ENCODE results near the gene SPINK8.
"Not testable (repeated sequence)": the region's sequence is repeated elsewhere in the genome, so short reads cannot be mapped to it uniquely, and the experiment has no call there.

SPINK8 gene

GRCh38 chr3:48353987-48354386 is 20.5 kb upstream of the SPINK8 start:
- H3K4me1 ChIP-seq (ENCODE audit: control insufficient read depth, insufficient read depth, low read length): no peaks in the 10 kb centered on the region
- no peak overlapping the region for H3K4me3 ChIP-seq (ENCODE audit: low read depth, low read length)
- no peak overlapping the region for H3K27ac ChIP-seq (ENCODE audit: low read depth, low read length)
- H3K36me3 ChIP-seq (ENCODE audit: control insufficient read depth, insufficient read depth, low read length): no peaks in the 10 kb centered on the region
- peaks cover 8% of the 10 kb centered on the region for H3K27me3 ChIP-seq (ENCODE audit: control insufficient read depth, insufficient read depth, low read length)
- H3K9ac ChIP-seq (ENCODE audit: low read depth, low read length): no peak overlapping the region
- no peaks in the 10 kb centered on the region for H3K9me3 ChIP-seq (ENCODE audit: control insufficient read depth, insufficient read depth, low read length)

DNA sequence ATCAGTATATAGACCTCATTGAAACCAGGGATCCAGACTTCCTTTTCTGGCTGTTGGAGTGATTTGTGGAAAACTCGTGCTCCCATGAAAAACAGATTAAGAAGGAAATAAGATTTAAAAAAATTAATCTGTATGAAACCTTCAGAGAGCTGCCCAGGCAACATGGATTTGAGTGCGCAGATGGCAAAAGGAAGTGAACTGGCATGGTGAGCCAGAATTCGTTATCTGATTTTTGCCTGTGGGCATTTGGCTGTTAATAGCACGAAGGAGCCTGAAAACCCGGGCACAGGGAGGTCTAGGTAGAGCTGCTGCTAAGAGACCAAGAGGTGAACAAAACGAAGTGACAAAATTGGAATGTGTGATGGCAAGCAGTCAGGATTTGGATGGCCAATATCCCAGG is 19.1 kb upstream of the SPINK8 start:
- Histone ChIP-seq H3K4me1 (ENCODE audit: control insufficient read depth, insufficient read depth, low read length) (no peaks in the 10 kb centered on the region), H3K27me3 (ENCODE audit: control insufficient read depth, insufficient read depth, low read length) (peaks cover 8% of the 10 kb centered on the region), H3K9me3 (ENCODE audit: control insufficient read depth, insufficient read depth, low read length) (no peaks in the 10 kb centered on the region), H3K9ac (ENCODE audit: low read depth, low read length) (no peak overlapping the region), H3K36me3 (ENCODE audit: control insufficient read depth, insufficient read depth, low read length) (no peaks in the 10 kb centered on the region), H3K4me3 (ENCODE audit: low read depth, low read length) (no peak overlapping the region), H3K27ac (ENCODE audit: low read depth, low read length) (no peak overlapping the region)

GRCh38 chr3:48347500-48347899 is 14.0 kb upstream of the SPINK8 start:
- H3K27ac ChIP-seq (ENCODE audit: low read depth, low read length): no peak overlapping the region

DNA sequence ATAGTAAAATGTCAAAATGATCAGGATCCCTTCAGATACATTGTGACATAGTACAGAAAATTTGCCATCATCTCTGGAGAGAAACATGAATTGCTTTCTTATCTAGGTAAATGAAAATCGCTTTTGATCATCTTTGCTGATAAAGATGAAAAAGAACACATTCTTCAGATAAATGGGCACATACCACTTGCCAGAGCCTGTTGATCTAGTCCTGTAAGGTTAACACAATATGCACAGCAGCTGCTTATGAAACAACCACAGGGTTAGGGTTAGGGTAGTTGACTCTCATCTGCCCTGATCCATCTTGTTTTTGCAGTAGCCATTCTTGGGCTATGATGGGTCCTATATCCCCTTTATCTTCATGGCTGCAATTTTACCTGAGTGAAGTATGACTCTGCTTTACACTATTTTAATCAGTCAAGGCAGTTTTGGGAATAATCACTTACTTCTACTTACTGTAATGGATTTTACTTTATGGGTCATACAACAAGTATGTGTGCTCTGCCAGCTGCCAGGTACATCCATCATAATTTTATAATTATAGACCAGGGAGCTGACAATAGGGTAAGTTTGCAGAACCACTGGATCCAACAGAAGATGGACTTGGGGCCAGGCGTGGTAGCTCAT is 12.6 kb upstream of the SPINK8 start:
- Histone ChIP-seq H3K4me1 (ENCODE audit: control insufficient read depth, insufficient read depth, low read length) (no peaks in the 10 kb centered on the region), H3K27ac (ENCODE audit: low read depth, low read length) (no peak overlapping the region), H3K36me3 (ENCODE audit: control insufficient read depth, insufficient read depth, low read length) (no peaks in the 10 kb centered on the region), H3K9ac (ENCODE audit: low read depth, low read length) (no peak overlapping the region), H3K4me3 (ENCODE audit: low read depth, low read length) (no peak overlapping the region), H3K9me3 (ENCODE audit: control insufficient read depth, insufficient read depth, low read length) (no peaks in the 10 kb centered on the region), H3K27me3 (ENCODE audit: control insufficient read depth, insufficient read depth, low read length) (no peaks in the 10 kb centered on the region)

More at GRCh38 chr3:48347500-48347899, 14.0 kb upstream of the SPINK8 start:
- Histone ChIP-seq H3K4me1 (ENCODE audit: control insufficient read depth, insufficient read depth, low read length) (no peaks in the 10 kb centered on the region), H3K36me3 (ENCODE audit: control insufficient read depth, insufficient read depth, low read length) (no peaks in the 10 kb centered on the region), H3K4me3 (ENCODE audit: low read depth, low read length) (no peak overlapping the region), H3K9ac (ENCODE audit: low read depth, low read length) (no peak overlapping the region), H3K9me3 (ENCODE audit: control insufficient read depth, insufficient read depth, low read length) (no peaks in the 10 kb centered on the region), H3K27me3 (ENCODE audit: control insufficient read depth, insufficient read depth, low read length) (peaks cover 5% of the 10 kb centered on the region)

DNA sequence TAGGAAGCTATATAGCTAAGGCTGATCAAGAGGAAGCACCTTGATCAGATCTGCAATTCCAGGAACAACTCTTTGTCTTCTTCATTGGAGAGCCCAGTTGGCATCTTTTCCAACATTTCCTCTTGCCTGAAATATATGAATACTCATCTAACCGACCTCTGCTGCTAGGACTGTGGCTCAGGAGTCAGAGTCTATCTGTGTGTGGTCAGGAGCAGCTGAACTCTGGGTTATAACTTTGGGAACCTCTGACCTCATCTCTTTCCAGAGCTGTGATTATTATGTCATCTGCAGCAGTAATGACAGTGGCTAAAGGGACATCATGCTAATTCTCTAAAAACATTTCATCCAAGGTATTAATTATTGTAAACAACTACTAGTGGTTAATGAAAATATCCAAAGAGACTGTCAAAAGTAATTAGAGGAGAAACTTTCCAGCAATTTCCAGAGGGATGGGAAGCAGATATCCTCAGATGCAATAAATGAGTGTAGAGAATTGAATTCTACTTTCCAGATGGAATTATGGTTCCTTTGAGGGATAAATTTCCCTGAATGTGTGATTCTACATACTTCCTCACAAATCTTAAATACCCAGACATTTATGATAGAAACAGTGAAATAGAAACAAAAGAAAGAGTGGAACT is 11.5 kb upstream of the SPINK8 start:
- no peaks in the 10 kb centered on the region for H3K27me3 ChIP-seq (ENCODE audit: control insufficient read depth, insufficient read depth, low read length)
- H3K9me3 ChIP-seq (ENCODE audit: control insufficient read depth, insufficient read depth, low read length): no peaks in the 10 kb centered on the region
- H3K4me3 ChIP-seq (ENCODE audit: low read depth, low read length): no peak overlapping the region
- H3K36me3 ChIP-seq (ENCODE audit: control insufficient read depth, insufficient read depth, low read length): no peaks in the 10 kb centered on the region
- no peak overlapping the region for H3K9ac ChIP-seq (ENCODE audit: low read depth, low read length)
- H3K27ac ChIP-seq (ENCODE audit: low read depth, low read length): no peak overlapping the region
- H3K4me1 ChIP-seq (ENCODE audit: control insufficient read depth, insufficient read depth, low read length): no peaks in the 10 kb centered on the region

DNA sequence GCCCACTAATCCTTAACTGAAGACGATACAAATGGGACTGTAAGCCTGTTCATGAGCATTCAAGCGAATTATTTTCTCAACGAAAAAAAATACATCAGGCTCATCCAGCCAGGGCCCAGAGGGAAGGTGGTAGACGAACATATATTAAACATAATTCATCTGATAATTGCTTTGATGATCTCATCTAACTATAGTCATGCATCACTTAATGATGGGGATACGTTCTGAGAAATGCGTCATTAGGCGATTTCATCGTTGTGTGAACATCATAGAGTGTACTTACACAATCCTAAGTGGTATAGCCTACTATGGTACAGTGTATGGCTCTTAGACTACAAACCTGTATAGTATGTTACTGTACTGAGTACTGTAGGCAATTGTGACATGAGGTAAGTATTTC is 10.0 kb upstream of the SPINK8 start:
- H3K27me3 ChIP-seq (ENCODE audit: control insufficient read depth, insufficient read depth, low read length): no peaks in the 10 kb centered on the region
- no peak overlapping the region for H3K4me3 ChIP-seq (ENCODE audit: low read depth, low read length)
- no peak overlapping the region for H3K27ac ChIP-seq (ENCODE audit: low read depth, low read length)
- H3K36me3 ChIP-seq (ENCODE audit: control insufficient read depth, insufficient read depth, low read length): no peaks in the 10 kb centered on the region
- no peak overlapping the region for H3K9ac ChIP-seq (ENCODE audit: low read depth, low read length)
- no peaks in the 10 kb centered on the region for H3K4me1 ChIP-seq (ENCODE audit: control insufficient read depth, insufficient read depth, low read length)
- no peaks in the 10 kb centered on the region for H3K9me3 ChIP-seq (ENCODE audit: control insufficient read depth, insufficient read depth, low read length)

DNA sequence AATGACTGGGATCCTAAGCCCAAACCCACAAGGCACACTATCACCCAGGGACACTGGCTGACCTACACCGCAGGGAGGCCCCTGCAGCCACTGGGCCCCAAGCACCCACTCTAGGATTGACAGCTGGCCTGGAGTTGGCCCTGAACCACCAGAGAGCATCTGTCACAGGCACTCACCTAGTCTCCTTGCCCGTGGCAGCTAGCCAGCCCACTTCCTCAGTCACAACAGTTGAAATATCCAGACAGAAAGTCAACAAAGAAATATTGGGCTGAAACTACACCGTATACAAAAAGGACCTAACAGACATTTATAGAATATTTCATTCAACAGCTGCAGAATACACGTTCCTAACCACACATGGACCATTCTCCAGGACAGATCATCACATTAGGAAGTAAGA is 5.2 kb upstream of the SPINK8 start:
- Histone ChIP-seq H3K9ac (ENCODE audit: low read depth, low read length) (no peak overlapping the region), H3K27me3 (ENCODE audit: control insufficient read depth, insufficient read depth, low read length) (no peaks in the 10 kb centered on the region), H3K27ac (ENCODE audit: low read depth, low read length) (no peak overlapping the region), H3K4me3 (ENCODE audit: low read depth, low read length) (no peak overlapping the region), H3K4me1 (ENCODE audit: control insufficient read depth, insufficient read depth, low read length) (no peaks in the 10 kb centered on the region), H3K9me3 (ENCODE audit: control insufficient read depth, insufficient read depth, low read length) (no peaks in the 10 kb centered on the region), H3K36me3 (ENCODE audit: control insufficient read depth, insufficient read depth, low read length) (no peaks in the 10 kb centered on the region)

DNA sequence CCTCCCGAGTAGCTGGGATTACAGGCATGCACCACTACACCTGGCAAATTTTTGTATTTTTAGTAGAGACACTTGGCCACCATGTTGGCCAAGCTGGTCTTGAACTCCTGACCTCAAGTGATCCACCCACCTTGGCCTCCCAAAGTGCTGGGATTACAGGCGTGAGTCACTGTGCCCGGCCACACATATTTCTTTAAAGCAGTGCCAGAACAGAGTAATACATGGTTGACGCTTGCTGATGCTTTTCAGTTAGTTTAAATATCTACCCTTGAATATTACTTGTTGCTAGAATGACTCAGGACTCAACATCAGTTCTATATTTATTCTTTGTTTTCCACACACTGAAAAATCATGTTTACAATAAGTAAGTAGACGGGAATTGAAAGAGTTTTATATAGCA is 4.1 kb upstream of the SPINK8 start:
- H3K4me1 ChIP-seq (ENCODE audit: control insufficient read depth, insufficient read depth, low read length); H3K9ac ChIP-seq (ENCODE audit: low read depth, low read length); H3K9me3 ChIP-seq (ENCODE audit: control insufficient read depth, insufficient read depth, low read length); H3K27ac ChIP-seq (ENCODE audit: low read depth, low read length); H3K27me3 ChIP-seq (ENCODE audit: control insufficient read depth, insufficient read depth, low read length); H3K4me3 ChIP-seq (ENCODE audit: low read depth, low read length); H3K36me3 ChIP-seq (ENCODE audit: control insufficient read depth, insufficient read depth, low read length): not testable (repeated sequence)

- not testable (repeated sequence) for H3K27me3 ChIP-seq (ENCODE audit: control insufficient read depth, insufficient read depth, low read length); H3K27ac ChIP-seq (ENCODE audit: low read depth, low read length); H3K36me3 ChIP-seq (ENCODE audit: control insufficient read depth, insufficient read depth, low read length)
Measured at GRCh38 chr3:48335286-48335685, 1.8 kb upstream of the SPINK8 start.

GRCh38 chr3:48334605-48335004 is 1.1 kb upstream of the SPINK8 start:
- Histone ChIP-seq H3K4me3 (ENCODE audit: low read depth, low read length) (no peak overlapping the region), H3K9me3 (ENCODE audit: control insufficient read depth, insufficient read depth, low read length) (no peaks in the 10 kb centered on the region), H3K27ac (ENCODE audit: low read depth, low read length) (no peak overlapping the region), H3K4me1 (ENCODE audit: control insufficient read depth, insufficient read depth, low read length) (no peaks in the 10 kb centered on the region), H3K9ac (ENCODE audit: low read depth, low read length) (no peak overlapping the region), H3K36me3 (ENCODE audit: control insufficient read depth, insufficient read depth, low read length) (no peaks in the 10 kb centered on the region), H3K27me3 (ENCODE audit: control insufficient read depth, insufficient read depth, low read length) (no peaks in the 10 kb centered on the region)

More at GRCh38 chr3:48335286-48335685, 1.8 kb upstream of the SPINK8 start:
- H3K9ac ChIP-seq (ENCODE audit: low read depth, low read length); H3K4me3 ChIP-seq (ENCODE audit: low read depth, low read length); H3K4me1 ChIP-seq (ENCODE audit: control insufficient read depth, insufficient read depth, low read length); H3K9me3 ChIP-seq (ENCODE audit: control insufficient read depth, insufficient read depth, low read length): not testable (repeated sequence)

GRCh38 chr3:48331706-48332435 is 1.6 kb downstream of the SPINK8 start:
- not testable (repeated sequence) for H3K27ac ChIP-seq (ENCODE audit: low read depth, low read length); H3K27me3 ChIP-seq (ENCODE audit: control insufficient read depth, insufficient read depth, low read length); H3K4me3 ChIP-seq (ENCODE audit: low read depth, low read length); H3K4me1 ChIP-seq (ENCODE audit: control insufficient read depth, insufficient read depth, low read length); H3K9ac ChIP-seq (ENCODE audit: low read depth, low read length); H3K36me3 ChIP-seq (ENCODE audit: control insufficient read depth, insufficient read depth, low read length); H3K9me3 ChIP-seq (ENCODE audit: control insufficient read depth, insufficient read depth, low read length)

Data from HUES48 (cell line).